B cell (primary cell): ENCODE measurements around the gene CPNE4.

Source experiments
- CTCF ChIP-seq: fragments of 200-600 bp; IDR thresholded peaks from one replicate; pipeline ENCODE4 v1.8.0; 2022; ENCODE audit warnings: antibody characterized with exemption, mild to moderate bottlenecking
- EZH2 ChIP-seq: IDR thresholded peaks from 2 replicates; pipeline ENCODE4 v1.6.1; 2012; ENCODE audit warnings: borderline replicate concordance, low read depth, mild to moderate bottlenecking, moderate library complexity, low read length; ENCODE audit not compliant: insufficient read depth, poor library complexity, severe bottlenecking

GRCh38 chr3:131972550-131972949, 62.3 kb downstream of the CPNE4 start:
- TF ChIP-seq CTCF (no peak), EZH2 (no peak)
